Activated T-cell treated with anti-CD3 and anti-CD28 coated beads, Interleukin-2, amount 50 U/mL, for 48 hours (primary cell): ENCODE measurements around the gene ANKRD28.

ENCODE experiments used
- DNase-seq, 2 experiments: peaks; one replicate each; pipeline ENCODE4 v3.0.0-alpha.2; 2020

ANKRD28 gene

GRCh38 chr3:15659254-15659975 lies 138.4 kb downstream of the ANKRD28 start:
- DNase-seq, result no peak

- no peak for DNase-seq
These were observed 140.8 kb downstream of the ANKRD28 start for GRCh38 chr3:15657016-15657415.

DNA sequence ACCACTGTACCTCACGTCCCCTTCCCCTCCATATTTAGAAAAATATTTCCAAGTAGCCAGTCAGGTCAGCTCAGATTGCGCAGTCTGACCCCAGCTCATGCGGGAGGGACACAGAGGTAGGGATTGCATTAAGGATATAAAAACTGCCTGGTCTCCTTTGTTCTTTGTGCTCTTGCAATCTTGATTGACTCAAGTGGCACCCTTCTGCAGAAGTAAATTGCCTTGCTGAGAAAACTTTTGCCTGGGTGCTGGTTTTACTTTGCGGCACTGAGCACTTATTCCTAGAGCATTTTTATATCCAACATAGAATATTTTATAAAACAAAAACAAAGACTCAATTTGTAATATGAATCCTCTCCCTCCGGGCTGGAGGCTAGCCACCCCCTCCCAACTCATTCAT lies 141.4 kb downstream of the ANKRD28 start:
- DNase-seq, result no peak

DNA sequence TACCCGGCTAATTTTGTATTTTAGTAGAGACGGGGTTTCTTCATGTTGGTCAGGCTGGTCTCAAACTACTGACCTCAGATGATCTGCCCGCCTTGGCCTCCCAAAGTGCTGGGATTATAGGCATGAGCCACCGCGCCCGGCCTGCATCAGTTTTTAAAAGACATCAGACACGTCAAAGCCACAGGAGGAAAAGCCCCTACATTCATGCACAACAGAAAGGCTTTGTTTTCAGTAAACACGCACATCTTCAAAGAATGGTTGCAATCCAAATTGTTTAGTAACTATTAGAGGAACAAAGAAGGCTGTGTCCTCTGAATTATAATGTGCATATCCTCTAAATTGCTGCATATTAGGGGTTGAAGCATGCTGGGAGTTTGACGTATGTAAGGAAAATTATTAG lies 142.9 kb downstream of the ANKRD28 start:
- no peak for DNase-seq

DNA sequence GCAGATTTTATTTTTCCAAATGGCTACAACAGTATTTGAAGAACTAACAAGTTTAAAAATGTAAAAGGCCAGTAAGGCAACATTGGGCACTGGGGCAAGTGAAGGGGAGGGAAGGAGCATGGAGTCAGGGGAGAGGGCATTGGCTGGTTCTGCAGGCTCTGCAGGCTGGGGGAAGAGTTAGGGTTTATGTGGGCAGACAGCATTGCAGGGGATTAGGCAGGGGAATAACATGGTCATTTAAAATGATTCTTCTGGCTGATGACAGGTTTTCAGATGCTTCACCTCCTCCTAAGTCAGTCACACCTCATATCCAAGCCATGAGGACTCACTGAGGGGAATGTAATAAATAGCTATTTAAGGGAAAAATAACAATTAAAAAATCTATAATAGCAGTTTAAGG lies 143.7 kb downstream of the ANKRD28 start:
- DNase-seq, result no peak

DNA sequence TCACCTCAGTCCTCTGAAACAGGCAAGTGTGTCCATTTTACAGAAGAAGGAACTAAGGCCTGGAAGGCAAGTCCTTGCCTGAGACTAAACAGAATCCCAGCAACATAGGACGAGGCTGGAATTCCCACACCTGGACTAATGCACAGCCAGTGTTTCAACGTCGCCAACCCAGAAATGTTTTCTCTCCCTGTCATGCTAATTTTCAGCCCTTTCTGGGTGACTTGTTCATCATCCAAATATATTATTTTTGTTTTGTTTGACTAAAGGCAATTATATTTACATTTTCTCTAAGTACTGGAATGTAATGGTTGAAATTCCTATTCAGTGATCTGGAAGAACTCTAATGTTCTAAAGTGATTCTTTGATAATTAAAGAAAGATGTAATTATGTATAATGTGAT lies 144.5 kb downstream of the ANKRD28 start:
- DNase-seq, result no peak

DNA sequence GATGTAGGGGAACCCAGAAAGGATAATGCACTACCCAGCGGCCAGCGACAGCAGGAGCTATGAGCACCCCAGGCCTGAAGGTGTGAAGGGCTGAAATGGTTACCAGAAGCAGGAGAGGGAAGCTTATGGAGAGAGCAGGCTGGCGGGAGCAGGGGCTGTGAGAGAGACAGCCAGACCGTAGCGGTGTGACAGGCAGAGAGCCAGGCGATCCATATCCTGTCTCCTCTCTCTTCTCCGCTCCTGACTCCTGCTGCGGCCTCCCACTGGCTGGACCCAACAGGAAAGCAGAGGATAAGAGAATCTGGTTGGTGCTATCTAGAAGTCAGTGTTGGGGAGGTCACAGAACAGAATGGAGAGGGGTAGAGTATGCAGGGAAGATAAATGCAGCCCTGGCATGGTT lies 146.4 kb downstream of the ANKRD28 start:
- no peak for DNase-seq

- DNase-seq, result no peak
These were observed 147.9 kb downstream of the ANKRD28 start for GRCh38 chr3:15649858-15650257.

DNA sequence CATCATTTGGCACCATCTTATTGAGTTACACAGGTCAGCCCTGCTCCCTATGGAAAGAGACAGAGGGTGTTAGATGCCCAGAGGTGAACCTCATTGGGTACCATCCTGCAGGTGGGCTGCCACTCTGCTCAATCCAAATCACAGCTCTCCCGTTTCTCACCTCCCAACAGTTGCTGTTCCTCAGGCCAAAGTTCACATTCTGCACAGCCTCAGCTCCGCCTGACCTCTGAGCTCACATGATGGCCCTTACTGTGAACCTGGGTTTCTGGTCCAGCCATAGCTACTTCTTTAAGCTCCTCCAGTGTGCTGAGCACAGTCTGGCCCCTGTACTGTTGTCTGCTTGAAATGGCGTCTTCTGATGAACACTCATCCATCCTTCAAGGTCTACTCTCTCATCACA lies 148.4 kb downstream of the ANKRD28 start:
- DNase-seq, result no peak

- DNase-seq, result peak; percentile 62 to 63
These were observed 150.1 kb downstream of the ANKRD28 start for GRCh38 chr3:15647611-15648167.

- no peak for DNase-seq
These were observed 150.8 kb downstream of the ANKRD28 start for GRCh38 chr3:15646851-15647511.

DNA sequence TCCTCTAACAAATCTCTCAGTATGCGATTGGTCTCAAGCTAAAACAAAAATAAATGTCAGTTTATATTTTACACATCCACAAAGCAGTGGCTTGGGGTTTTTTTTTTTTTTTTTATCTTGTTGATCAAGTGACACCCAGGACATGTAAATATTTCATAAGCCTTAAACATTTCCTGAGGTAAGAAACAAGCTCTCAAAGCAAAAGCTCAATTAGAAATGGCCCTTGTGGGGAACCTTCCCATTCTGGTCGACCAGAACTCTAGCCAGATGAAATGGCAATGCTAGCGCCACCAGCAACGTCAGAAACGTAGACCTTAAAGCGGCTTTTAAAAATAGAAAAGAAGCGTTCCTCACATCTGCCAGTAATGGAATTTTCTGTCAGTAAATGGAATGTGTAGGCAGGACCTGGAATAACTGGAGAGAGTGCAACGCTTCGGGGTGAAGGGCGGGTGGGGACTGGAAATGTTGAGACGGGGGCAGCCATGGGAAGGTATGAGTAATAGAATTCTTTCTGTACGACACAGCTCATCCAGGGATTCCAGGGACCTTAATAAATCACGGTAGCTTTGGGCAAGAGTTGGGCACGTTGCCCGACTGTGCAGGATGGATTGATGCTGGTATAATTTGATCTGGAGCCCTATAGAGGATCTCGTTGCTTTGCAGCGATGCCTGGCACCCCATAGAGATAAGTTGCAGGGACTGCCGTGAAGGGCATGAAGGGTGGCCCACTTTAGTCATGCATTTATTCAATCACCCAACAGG lies 151.9 kb downstream of the ANKRD28 start:
- no peak for DNase-seq

DNA sequence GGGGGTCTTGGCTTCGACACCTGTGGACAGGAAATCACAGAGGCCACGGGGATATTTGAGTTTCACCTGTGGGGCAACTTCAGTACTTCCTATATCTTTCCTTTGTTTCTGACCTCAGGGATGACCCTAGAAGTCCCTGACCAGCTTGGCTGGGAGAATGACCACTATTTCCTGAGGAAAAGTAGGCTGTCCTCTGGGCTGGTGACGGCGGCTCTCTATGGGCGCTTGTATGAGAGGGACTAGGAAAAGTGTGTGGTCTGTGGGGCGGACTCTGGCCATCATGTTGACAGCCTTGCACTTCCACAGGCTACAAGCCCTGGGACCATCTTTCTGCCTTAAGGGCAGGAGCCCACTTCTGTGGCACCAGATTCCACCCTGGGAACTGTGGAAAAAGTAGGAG lies 152.5 kb downstream of the ANKRD28 start:
- DNase-seq, result no peak

GRCh38 chr3:15638891-15639262 lies 158.9 kb downstream of the ANKRD28 start:
- DNase-seq, result no peak

DNA sequence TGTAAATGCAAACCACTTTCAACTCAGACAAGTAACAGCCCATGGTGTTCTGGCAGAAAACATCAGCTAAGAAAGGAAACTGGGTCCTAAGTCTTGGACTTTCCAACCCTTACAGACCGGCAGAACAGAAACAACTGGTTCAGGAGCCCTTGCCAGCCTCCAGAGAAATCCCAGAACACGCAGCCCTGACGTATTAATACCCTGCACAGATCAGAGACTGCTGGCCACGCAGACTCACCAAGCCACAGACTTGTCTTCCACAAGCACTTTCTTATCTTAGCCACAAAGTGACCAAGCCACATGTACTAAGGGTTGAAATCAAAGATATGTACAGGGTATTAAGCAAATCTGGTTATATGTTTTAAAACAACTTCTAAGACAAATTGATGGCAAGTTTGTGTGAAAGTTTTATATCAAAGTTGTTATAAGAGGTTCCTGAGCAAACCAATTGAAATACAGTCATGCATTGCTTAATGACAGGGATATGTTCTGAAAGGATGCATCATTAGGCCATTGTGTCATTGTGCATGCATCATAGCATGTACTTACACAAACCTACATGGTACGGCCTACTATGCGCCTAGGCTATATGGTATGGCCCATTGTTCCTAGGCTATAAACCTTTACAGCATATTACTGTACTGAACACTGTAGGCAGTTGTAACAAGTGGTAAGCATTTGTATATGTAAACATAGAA lies 159.4 kb downstream of the ANKRD28 start:
- no peak for DNase-seq

GRCh38 chr3:15637131-15637951 lies 160.4 kb downstream of the ANKRD28 start:
- peak in 1 of 2 experiments; percentile 35 for DNase-seq

DNA sequence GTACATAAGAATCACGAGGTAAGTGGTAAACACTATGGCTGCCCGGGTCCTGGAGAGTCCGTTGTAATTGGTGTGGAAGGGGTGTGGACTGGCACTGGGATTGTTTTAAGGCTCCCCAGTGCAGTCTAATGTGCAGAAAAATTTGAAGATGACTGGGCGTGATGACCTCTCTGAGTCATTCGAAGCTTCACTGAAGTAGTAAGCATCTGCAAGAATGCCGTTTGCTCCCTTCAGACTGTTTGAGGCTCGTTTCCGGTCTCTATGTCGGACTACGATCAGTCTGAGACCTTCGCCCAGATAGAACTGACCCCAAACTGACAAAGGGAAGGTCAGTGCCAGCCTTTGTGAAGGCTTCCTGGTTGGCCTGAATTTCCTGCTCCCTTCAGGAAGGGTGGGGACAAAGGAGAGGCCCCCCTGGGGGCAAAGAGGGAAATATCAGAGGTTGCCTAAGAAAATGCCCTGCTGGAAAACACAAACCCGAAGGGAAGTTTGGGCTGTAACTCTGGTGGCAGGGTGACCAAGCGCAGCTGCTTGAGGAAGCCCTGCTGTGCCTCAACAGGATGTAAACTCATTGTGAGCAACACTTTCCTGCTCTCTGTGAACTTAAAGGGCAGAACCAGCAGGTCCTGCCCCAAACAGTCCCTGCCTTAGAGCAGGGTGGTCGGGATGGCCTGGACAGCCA lies 161.6 kb downstream of the ANKRD28 start:
- DNase-seq, result peak; percentile 50 to 58

GRCh38 chr3:15635121-15635661 lies 162.6 kb downstream of the ANKRD28 start:
- no peak for DNase-seq

GRCh38 chr3:15634671-15635070 lies 163.1 kb downstream of the ANKRD28 start:
- no peak for DNase-seq

DNA sequence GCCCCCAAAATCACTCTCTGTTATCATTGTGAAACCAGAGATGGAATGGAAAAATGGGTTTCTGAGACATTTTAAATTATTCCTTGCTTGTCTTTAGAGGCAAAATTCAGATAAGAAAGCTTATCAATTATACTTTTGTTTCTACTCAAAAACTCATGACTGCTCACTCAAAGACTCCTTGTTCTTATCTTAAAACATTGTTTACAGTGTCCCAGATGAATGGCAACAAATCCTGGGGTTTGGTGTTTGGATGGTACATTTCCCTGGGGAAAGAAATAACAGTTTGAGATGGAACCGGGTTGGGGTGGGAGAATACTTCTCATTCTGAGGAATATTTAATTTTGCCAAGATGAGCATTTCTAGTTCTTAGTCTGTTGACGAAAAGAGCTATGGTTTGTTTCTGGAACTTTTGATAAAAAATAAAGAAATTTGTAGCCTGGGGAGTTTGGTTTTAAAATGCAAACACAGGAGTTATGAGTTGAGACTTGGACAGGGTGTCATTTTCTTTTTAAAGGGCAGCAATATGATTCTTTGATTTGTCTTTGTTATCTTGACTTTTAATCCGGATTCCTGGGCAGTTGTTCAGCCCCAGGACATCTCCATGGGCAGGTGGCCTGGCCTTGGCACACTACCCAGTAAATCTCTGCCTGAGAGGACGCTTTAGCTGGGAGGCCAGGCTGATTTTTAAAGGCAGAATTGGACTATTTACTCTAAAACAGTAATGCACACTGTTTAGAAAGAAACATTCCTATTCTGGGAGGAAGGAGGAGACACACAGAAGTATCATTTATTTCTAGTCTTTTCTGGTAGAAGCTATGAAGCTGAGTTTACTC lies 163.8 kb downstream of the ANKRD28 start:
- DNase-seq, result no peak
